Kidney epithelial cell (primary cell): Measurements from ENCODE around the gene ADGRB2. TPM values are rescaled to one million over a fixed set of nuclear protein-coding genes. Genes with fewer than 3 reads are reported as not detected.

Experiments
- DNase-seq: peaks from one replicate; pipeline ENCODE4 v3.0.0-alpha.2; 2010; ENCODE audit warnings: low read depth
- H3K27me3 ChIP-seq: 2 replicates; pipeline ENCODE4 v1.6.0; 2011; ENCODE audit warnings: low read length; ENCODE audit not compliant: control insufficient read depth, insufficient read depth
- H3K36me3 ChIP-seq: 2 replicates; pipeline ENCODE4 v1.5.1; 2011; ENCODE audit warnings: low read length; ENCODE audit not compliant: control insufficient read depth, insufficient read depth
- H3K4me3 ChIP-seq: 2 replicates; pipeline ENCODE4 v1.5.1; 2011; ENCODE audit warnings: low read depth, mild to moderate bottlenecking, control low read depth, low read length
- CTCF ChIP-seq: IDR thresholded peaks from 2 replicates; pipeline ENCODE4 v1.5.1; 2011; ENCODE audit warnings: mild to moderate bottlenecking, moderate library complexity, low read length, control low read depth, inconsistent platforms; ENCODE audit not compliant: insufficient read depth, poor library complexity, severe bottlenecking
- total RNA-seq: library from RNA; depleted of rRNA; stranded (reverse); fragments of >200 nt; gene quantifications from 2 replicates; pipeline ENCODE4 v1.2.3, GENCODE V29; 2015

The ADGRB2 gene
- total RNA-seq, 1 donor from 2014 or later: 1.5 TPM

DNA sequence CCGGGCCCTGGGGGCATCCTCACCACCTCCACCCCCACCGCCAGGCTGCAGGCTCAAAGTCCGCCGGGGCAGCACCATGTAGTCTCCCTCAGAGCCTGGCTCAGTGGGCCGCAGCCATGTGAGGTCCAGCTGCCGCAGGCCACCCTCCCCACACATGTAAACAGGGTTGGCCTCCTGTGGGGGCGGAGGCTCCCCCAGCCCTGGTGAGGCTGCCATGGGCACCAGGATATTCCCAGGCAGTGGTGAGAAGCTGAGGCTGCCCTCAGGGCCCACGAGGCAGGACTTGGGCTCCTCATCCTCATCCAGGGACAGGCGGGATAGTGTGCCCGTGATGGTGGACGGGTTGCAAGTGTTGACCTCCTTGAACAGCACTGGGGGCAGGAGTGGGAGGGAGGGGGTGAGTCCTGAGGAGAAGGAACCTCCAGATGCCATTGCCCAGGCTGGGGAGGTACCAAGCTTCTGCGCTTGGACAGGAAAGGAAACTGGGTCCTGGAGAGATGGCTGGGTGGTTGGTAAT, 33.0 kb downstream of the ADGRB2 start:
- TF ChIP-seq CTCF: no peak
- no peak for DNase-seq
- H3K4me3 ChIP-seq: no peak overlapping the region
- peaks cover 7% of the 10 kb centered on the region for H3K27me3 ChIP-seq
- no peaks in the 10 kb centered on the region for H3K36me3 ChIP-seq

DNA sequence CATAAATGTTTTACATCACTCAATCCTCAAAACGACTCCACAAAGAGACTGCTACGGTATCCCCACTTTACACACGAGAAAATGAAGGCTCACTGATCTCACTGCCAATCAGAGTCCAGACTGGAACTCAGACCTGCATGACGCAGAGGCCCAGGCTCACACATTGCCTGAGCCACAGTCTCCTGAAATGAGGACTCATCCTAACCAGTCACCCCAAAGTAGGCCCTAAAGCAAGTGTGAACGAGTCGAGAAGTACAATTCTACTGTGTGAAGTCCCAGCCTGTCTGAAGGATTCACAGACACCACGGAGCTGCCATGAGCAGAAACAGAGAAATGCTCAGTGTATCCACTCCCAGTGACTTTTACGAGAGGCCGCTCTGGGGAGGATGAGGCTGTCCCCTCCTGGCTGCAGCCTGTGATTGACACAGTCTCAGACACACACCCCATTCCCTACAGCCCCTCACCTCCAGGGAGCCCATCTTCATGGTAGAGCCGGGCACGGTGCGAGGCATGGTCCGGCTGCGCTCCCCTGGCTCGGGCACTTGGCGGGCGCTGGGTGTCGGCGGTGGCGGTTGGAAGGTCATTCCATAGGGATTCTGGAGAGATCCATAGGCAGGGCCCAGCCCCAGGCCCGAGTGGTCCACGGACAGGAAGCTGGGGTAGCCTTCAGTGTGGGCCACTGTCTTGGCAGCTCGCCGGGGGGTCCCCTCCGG, 33.6 kb downstream of the ADGRB2 start:
- no peaks in the 10 kb centered on the region for H3K36me3 ChIP-seq
- no peak for DNase-seq

GRCh38 chr1:31727849-31728248, 36.3 kb downstream of the ADGRB2 start:
- Histone ChIP-seq H3K4me3 (no peak overlapping the region), H3K36me3 (no peaks in the 10 kb centered on the region), H3K27me3 (no peaks in the 10 kb centered on the region)
- TF ChIP-seq CTCF: no peak
- no peak for DNase-seq

More for the DNA sequence above, 33.6 kb downstream of the ADGRB2 start:
- no peak for TF ChIP-seq CTCF
- Histone ChIP-seq H3K27me3 (peaks cover 7% of the 10 kb centered on the region), H3K4me3 (no peak overlapping the region)

GRCh38 chr1:31727195-31727594, 36.9 kb downstream of the ADGRB2 start:
- no peak overlapping the region for H3K4me3 ChIP-seq
- H3K27me3 ChIP-seq: no peaks in the 10 kb centered on the region
- no peak for TF ChIP-seq CTCF
- no peak for DNase-seq
- H3K36me3 ChIP-seq: no peaks in the 10 kb centered on the region

GRCh38 chr1:31726715-31727114, 37.4 kb downstream of the ADGRB2 start:
- no peak overlapping the region for H3K4me3 ChIP-seq
- H3K27me3 ChIP-seq: no peaks in the 10 kb centered on the region
- no peak for TF ChIP-seq CTCF
- DNase-seq: no peak
- no peaks in the 10 kb centered on the region for H3K36me3 ChIP-seq
